K562 (cell line): ENCODE measurements around the gene CYP2D6. TPM values are rescaled to one million over a fixed set of nuclear protein-coding genes. Genes with fewer than 3 reads are reported as not detected.
A peak's percentile ranks its signal among the peaks of the same experiment; 100 is the strongest.
"Not testable (repeated sequence)": the region's sequence is repeated elsewhere in the genome, so short reads cannot be mapped to it uniquely, and the experiment has no call there.

ENCODE experiments used
- ATAC-seq: fragments of 200-7000 bp; cut with Tn5 transposase; 3 replicates; pipeline ENCODE4 v1.9.1; 2020; ENCODE audit warnings: moderate library complexity
- BruUV-seq: library from RNA; stranded (reverse); fragments of 400-500 nt; replicated peaks from 2 replicates; lab custom pipeline; 2021; lab: Mats Ljungman, UMichigan
- CTCF ChIA-PET: fragments of 300-600 bp; formaldehyde crosslinking; extraction: SDS; loops from one replicate; lab custom pipeline; 2021; ENCODE audit warnings: low intra/inter-chr PET ratio; lab: Yijun Ruan, JAX
- POLR2A ChIA-PET: fragments of 300-600, 350-650 bp; sonication (Branson Sonifier 250); formaldehyde crosslinking; extraction: SDS; loops from one replicate; lab custom pipeline; 2021; ENCODE audit warnings: antibody characterized with exemption, inconsistent platforms; lab: Yijun Ruan, JAX
- DNase-seq, 4 experiments: peaks; one replicate each; pipeline versions ENCODE4 v3.0.0 to v3.0.0-alpha.2; 2011 to 2018; ENCODE audit warnings: low spot score in 3 of 4, mixed read lengths in 3 of 4; ENCODE audit errors: extremely low read depth in 1 of 4
- FAIRE-seq: peaks from 2 replicates; lab custom pipeline; 2011; peaks lifted over from hg19 to GRCh38; lab: Jason Lieb, UNC
- H2AFZ ChIP-seq: 2 replicates; pipeline ENCODE4 v1.6.0; 2011; ENCODE audit warnings: low read depth, low read length, control low read depth, inconsistent platforms
- H3K27ac ChIP-seq: fragments of 200-600 bp; 3 replicates; pipeline ENCODE4 v1.8.0; 2011; ENCODE audit warnings: low read depth, mild to moderate bottlenecking, control low read depth, inconsistent platforms, low read length, moderate library complexity, mixed read lengths; ENCODE audit errors: extremely low read depth
- H3K27me3 ChIP-seq, 2 experiments: fragments of 300-600 bp in 1 of 2; 2 replicates in 1 of 2; 3 replicates in 1 of 2; pipeline versions ENCODE4 v1.6.0 to v1.8.0; 2011; ENCODE audit warnings: inconsistent platforms in 2 of 2, low read length in 2 of 2, mild to moderate bottlenecking in 1 of 2, mixed read lengths in 1 of 2, moderate library complexity in 1 of 2; ENCODE audit not compliant: control insufficient read depth in 2 of 2, insufficient read depth in 2 of 2
- H3K36me3 ChIP-seq: fragments of 300-600 bp; 3 replicates; pipeline ENCODE4 v1.8.0; 2011; ENCODE audit warnings: mild to moderate bottlenecking, low read length, inconsistent platforms; ENCODE audit not compliant: control insufficient read depth, insufficient read depth
- H3K4me1 ChIP-seq, 2 experiments: fragments of 200-600 bp in 1 of 2; replicated peaks in 1 of 2; 2 replicates in 1 of 2; 3 replicates in 1 of 2; pipeline versions ENCODE4 v1.5.1 to v1.8.0; 2011; ENCODE audit warnings: inconsistent platforms in 2 of 2, low read length in 2 of 2, mild to moderate bottlenecking in 1 of 2, mixed read lengths in 1 of 2, moderate library complexity in 1 of 2; ENCODE audit not compliant: control insufficient read depth in 2 of 2, insufficient read depth in 2 of 2
- H3K4me2 ChIP-seq: 2 replicates; pipeline ENCODE4 v1.6.1; 2011; ENCODE audit warnings: low read length, control low read depth, inconsistent platforms, mixed read lengths; ENCODE audit not compliant: insufficient read depth
- H3K4me3 ChIP-seq: fragments of 200-600 bp; sonication (generic), shearing (Covaris generic); 2 replicates; pipeline ENCODE4 v1.5.1; 2016; ENCODE audit warnings: control low read depth, inconsistent platforms
- H3K79me2 ChIP-seq: fragments of 200-600 bp; 3 replicates; pipeline ENCODE4 v1.8.0; 2011; ENCODE audit warnings: low read length, inconsistent platforms; ENCODE audit not compliant: control insufficient read depth, insufficient read depth
- H3K9ac ChIP-seq, 2 experiments: 2 replicates each; pipeline versions ENCODE4 v1.6.0 to v1.6.1; 2011; ENCODE audit warnings: low read depth in 2 of 2, low read length in 2 of 2, control low read depth in 1 of 2, inconsistent platforms in 1 of 2, mild to moderate bottlenecking in 1 of 2, mixed read lengths in 1 of 2; ENCODE audit not compliant: insufficient read depth in 1 of 2
- H3K9me1 ChIP-seq: one replicate; pipeline ENCODE4 v1.6.0; 2011; ENCODE audit warnings: inconsistent platforms, mild to moderate bottlenecking, low read length, moderate library complexity; ENCODE audit not compliant: control insufficient read depth, insufficient read depth
- H3K9me3 ChIP-seq: replicated peaks from 2 replicates; pipeline ENCODE4 v1.5.1; 2011; ENCODE audit warnings: low read depth, low read length, inconsistent platforms; ENCODE audit not compliant: control insufficient read depth, insufficient read depth
- H4K20me1 ChIP-seq: replicated peaks from 2 replicates; pipeline ENCODE4 v1.6.1; 2011; ENCODE audit warnings: low read length, inconsistent platforms, mixed read lengths; ENCODE audit not compliant: control insufficient read depth, insufficient read depth
- NCOA1 ChIP-seq: fragments of 450-650 bp; IDR thresholded peaks from 2 replicates; pipeline ENCODE4 v1.6.1; 2016; ENCODE audit warnings: low read depth
- POLR2G ChIP-seq: fragments of 200-400 bp; formaldehyde crosslinking; IDR thresholded peaks from 2 replicates; pipeline ENCODE4 v1.6.1; 2017; ENCODE audit warnings: low read depth, mild to moderate bottlenecking, antibody characterized with exemption, low read length, moderate library complexity
- WGBS: fragments of 100-300 bp; shearing (Covaris generic); methylation state at CpG from one replicate; pipeline ENCODE4 v1.1.6; 2016; ENCODE audit warnings: low coverage, mixed read lengths; ENCODE audit not compliant: insufficient coverage; ENCODE audit errors: missing lambda C conversion rate; 5-methylcytosine and 5-hydroxymethylcytosine counted together
- in situ Hi-C: fragments of 300-500 bp; cut with MboI; formaldehyde crosslinking; loops from 4 replicates; pipeline ENCODE4 v1.15.0; 2018; ENCODE audit warnings: inconsistent platforms, mixed read lengths
- intact Hi-C: fragments of 100-400 bp; cut with micrococcal nuclease; formaldehyde crosslinking; loops from 2 replicates; pipeline ENCODE4 v1.14.2; 2022
- polyA plus RNA-seq, 8 experiments: library from polyadenylated mRNA; depleted of rRNA in 4 of 8; stranded (reverse) in 5 of 8; unstranded in 3 of 8; fragments of >200 nt; fragmentation: Nextera tagmentation in 2 of 8; fragmentation: Illumina TruSeq in 1 of 8; extraction: Ambion mirVana in 2 of 8; extraction: Trizol in 1 of 8; gene quantifications; 2 replicates each; pipeline versions ENCODE4 v1.2.1 to v1.2.3, GENCODE V29; 2011 to 2014; ENCODE audit warnings: inconsistent platforms in 1 of 8, missing spikeins in 1 of 8
- total RNA-seq, 7 experiments: library from RNA; depleted of rRNA in 6 of 7; stranded (reverse); fragments of >200 nt in 6 of 7; fragmentation: Illumina TruSeq in 2 of 7; extraction: Trizol in 2 of 7; gene quantifications; 2 replicates each; pipeline versions ENCODE4 v1.2.1 to v1.2.3, GENCODE V29; 2011 to 2021; ENCODE audit warnings: low replicate concordance in 1 of 7

CYP2D6 gene
- total and polyA plus RNA-seq, 9 of the 15 experiments (the other 6 are each of a cell fraction or from before 2014, with no cell fraction given) = 0.04 to 0.20 (median 0.09) TPM; not detected in 5

GRCh38 chr22:42150727-42151590 is 20.3 kb upstream of the CYP2D6 start:
- no TSS peak for BruUV-seq
- FAIRE-seq (no peak), ATAC-seq (peak; percentile 25; the same call in 1 of the 3 replicates), DNase-seq (no peak)
- Histone ChIP-seq H3K27ac (no peak overlapping the region), H3K9me3 (no peaks in the 10 kb centered on the region), H3K4me3 (no peak overlapping the region), H3K79me2 (no peaks in the 10 kb centered on the region), H3K27me3 (no peaks in the 10 kb centered on the region), H2AFZ (no peak overlapping the region), H3K9ac (no peak overlapping the region; a peak in 1 of 4 replicates), H3K4me1 (peaks cover 0 to 13% of the 10 kb centered on the region in 2 experiments; a peak in 2 of 5 replicates), H3K4me2 (no peak overlapping the region), H4K20me1 (no peaks in the 10 kb centered on the region), H3K36me3 (no peaks in the 10 kb centered on the region), H3K9me1 (no peaks in the 10 kb centered on the region)
- intact Hi-C loops = no loop called here
- in situ Hi-C loops = no loop called here
- CTCF ChIA-PET = no interaction called here
- 35% methylated on average over 12 of the region's 27 CpGs for WGBS
- POLR2A ChIA-PET = no interaction called here
- TF ChIP-seq POLR2G (0 out of 2 replicates have a peak, but pooled peaks have one; percentile 44), NCOA1 (no peak)

GRCh38 chr22:42149798-42150197 is 19.2 kb upstream of the CYP2D6 start:
- H3K4me2 ChIP-seq, POLR2A ChIA-PET, H3K79me2 ChIP-seq, DNase-seq, BruUV-seq, H3K27me3 ChIP-seq, H3K36me3 ChIP-seq, CTCF ChIA-PET, H3K9me1 ChIP-seq, H3K9me3 ChIP-seq, H2AFZ ChIP-seq, FAIRE-seq, ATAC-seq, intact Hi-C loops, H4K20me1 ChIP-seq, H3K4me3 ChIP-seq, H3K27ac ChIP-seq, H3K9ac ChIP-seq, in situ Hi-C loops: not testable (repeated sequence)
- WGBS = 67% methylated on average over 1 of the region's 16 CpGs
- peaks cover 0 to 13% of the 10 kb centered on the region in 2 experiments; a peak in 2 of 5 replicates for H3K4me1 ChIP-seq
